Measurements from ENCODE around the gene PPHLN1.

PPHLN1 gene

DNA sequence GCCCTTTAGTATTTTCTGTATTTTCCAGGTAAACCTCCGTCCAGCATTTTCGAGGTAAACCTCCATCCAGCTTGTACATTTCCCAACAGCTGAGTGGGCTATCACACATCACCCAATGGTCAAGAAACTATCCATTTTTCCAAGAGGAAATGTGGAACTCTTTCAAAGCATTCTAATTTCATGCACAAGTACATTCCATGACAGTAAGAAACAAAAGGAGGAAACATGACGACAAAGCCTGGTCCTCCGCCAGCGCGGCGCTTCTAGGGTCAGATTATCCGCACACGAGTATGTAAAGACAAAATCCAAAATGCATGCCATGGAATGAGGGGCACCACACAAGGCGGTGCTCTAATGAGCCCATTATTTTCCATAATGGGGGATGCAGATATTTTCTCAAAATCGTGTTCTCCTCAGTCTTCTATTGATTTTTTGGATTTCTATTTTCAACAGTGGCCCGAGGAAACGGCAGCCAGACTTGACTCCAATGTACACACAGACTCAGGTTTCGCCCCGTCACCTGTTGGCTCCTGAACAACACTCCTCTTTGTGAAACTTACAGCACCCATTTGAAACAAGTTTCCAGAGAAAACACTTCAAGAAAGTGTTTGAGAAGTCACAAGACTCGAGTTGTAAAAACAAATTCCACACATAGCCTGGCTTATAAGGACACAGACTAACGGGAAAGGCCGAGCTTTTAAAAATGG, 156.2 kb downstream of the PPHLN1 start:
- no peaks in the 10 kb centered on the region for H3K36me3 ChIP-seq (ENCODE audit: insufficient read depth, low read length)
- H3K9ac ChIP-seq (ENCODE audit: low read depth, low read length): peak overlapping the region; percentile 81
- H3K4me1 ChIP-seq (ENCODE audit: insufficient read depth, low read length): peaks cover 26% of the 10 kb centered on the region
- no peaks in the 10 kb centered on the region for H3K9me3 ChIP-seq (ENCODE audit: control insufficient read depth, insufficient read depth, low read length)

DNA sequence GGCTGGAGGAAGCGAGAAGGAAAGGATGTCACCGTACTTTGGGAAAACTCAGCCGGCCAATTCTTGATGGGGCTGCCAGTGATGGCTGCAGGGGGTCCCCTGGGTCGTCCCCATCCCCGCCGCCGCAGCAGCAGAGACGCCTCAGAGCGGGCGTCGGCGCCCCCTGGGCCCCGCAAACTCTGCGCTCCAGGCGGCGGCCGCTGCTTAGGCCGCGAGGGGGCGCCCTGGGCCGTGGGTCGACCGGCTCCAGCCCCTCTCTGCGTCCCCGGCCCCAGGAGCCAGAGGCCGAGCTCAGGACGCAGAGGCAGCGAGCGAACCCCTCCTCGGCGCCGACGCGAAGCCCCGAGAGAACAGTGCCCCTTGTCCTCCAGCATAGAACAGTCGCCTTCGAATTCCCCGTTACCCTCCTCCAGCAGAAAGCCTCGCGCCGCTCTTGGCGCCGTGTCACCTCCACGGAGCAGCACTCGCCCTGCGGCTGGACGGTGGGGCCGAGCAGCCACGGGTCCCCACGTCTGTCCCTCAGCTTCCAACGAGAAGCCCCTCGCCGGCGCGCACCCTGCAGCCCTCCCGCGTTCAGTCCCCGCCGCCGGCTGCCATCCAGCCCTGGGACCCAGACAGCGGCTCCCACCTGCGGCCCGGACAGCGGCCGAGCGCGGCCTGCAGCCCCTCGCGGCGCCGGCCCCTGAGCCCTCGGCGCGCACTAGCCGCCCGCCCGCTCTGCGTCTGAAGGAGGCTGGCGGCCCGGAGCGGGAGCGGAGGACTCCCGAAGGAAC, 157.0 kb downstream of the PPHLN1 start:
- Histone ChIP-seq H3K4me1 (ENCODE audit: insufficient read depth, low read length) (peaks cover 29% of the 10 kb centered on the region), H3K9me3 (ENCODE audit: control insufficient read depth, insufficient read depth, low read length) (no peaks in the 10 kb centered on the region), H3K9ac (ENCODE audit: low read depth, low read length) (peak overlapping the region; percentile 81), H3K36me3 (ENCODE audit: insufficient read depth, low read length) (no peaks in the 10 kb centered on the region)

DNA sequence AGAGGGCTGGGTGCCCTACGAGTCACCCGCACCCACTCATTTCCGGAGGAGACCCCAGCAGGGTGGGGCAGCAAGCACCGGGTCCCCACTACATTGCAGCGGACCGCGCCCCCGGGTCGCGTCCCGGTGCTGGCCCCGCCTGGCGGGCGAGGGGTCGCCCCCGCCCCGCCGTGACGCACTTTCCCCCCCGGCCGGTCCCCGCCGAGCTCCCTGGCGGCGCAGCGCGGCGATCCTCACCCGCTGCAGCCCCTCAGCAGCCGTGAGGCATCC, 157.5 kb downstream of the PPHLN1 start:
- H3K36me3 ChIP-seq (ENCODE audit: insufficient read depth, low read length): no peaks in the 10 kb centered on the region
- H3K9me3 ChIP-seq (ENCODE audit: control insufficient read depth, insufficient read depth, low read length): no peaks in the 10 kb centered on the region
- H3K4me1 ChIP-seq (ENCODE audit: insufficient read depth, low read length): peaks cover 29% of the 10 kb centered on the region
- H3K9ac ChIP-seq (ENCODE audit: low read depth, low read length): peak overlapping the region; percentile 81

DNA sequence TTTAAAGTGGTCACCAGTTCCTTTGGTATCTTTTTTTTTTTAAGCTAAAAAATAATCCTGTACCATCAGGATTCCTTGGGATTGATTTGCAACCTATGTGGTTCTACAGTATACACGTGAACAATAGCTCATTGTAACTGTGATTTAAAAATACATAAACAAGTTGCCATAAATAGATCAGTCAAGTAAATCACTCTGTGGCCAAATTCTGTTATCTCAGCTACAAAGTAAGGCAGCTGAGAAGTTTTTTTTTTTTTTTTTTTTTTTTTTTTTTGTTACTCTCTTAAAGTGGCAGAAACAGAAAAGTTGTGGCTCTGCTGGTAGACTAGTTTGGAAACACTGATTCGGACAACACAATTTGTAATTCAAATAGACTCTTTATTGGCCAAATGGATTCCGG, 159.0 kb downstream of the PPHLN1 start:
- no peaks in the 10 kb centered on the region for H3K9me3 ChIP-seq (ENCODE audit: control insufficient read depth, insufficient read depth, low read length)
- H3K4me1 ChIP-seq (ENCODE audit: insufficient read depth, low read length): peaks cover 24% of the 10 kb centered on the region
- H3K9ac ChIP-seq (ENCODE audit: low read depth, low read length): no peak overlapping the region
- H3K36me3 ChIP-seq (ENCODE audit: insufficient read depth, low read length): no peaks in the 10 kb centered on the region

DNA sequence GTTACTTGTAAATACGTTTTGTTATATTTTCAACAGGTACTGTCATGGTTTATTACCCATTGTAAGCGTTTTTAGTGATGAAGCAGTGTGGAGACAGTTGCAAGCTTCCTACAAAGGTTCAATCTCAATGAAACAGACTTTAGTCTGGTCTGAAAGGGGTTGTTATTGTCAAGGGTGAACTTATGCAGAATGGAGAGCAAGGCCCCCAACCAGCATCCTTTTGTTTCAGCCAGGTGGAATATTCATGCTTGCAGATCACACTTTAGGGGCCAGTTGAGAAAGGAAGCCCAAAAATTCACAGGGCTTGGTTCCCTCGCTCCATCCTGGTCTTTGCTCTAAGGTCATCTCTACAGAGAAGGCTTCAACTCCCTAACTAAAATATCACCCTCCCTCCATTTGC, 159.9 kb downstream of the PPHLN1 start:
- Histone ChIP-seq H3K9me3 (ENCODE audit: control insufficient read depth, insufficient read depth, low read length) (no peaks in the 10 kb centered on the region), H3K36me3 (ENCODE audit: insufficient read depth, low read length) (no peaks in the 10 kb centered on the region), H3K9ac (ENCODE audit: low read depth, low read length) (no peak overlapping the region), H3K4me1 (ENCODE audit: insufficient read depth, low read length) (peaks cover 20% of the 10 kb centered on the region)

DNA sequence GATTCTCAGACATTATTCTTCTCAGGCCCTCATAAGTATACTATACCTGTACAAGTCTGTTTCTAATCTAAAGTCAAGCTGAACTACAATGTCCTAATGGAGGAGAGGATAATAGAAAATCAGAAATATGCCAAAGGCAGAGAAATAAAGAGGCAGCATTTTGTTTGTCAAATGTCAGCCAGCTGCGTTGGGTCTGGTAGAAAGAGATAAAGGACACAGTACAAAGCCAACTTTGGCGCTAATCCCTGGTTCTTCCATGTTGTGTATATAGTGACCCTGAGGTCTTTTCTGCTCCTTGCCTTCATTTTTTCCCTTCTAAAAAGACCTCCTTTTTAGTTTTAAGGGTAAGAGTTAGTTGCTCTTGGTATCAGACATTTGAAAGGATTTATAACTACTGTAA, 160.4 kb downstream of the PPHLN1 start:
- H3K4me1 ChIP-seq (ENCODE audit: insufficient read depth, low read length): peaks cover 14% of the 10 kb centered on the region
- no peak overlapping the region for H3K9ac ChIP-seq (ENCODE audit: low read depth, low read length)
- no peaks in the 10 kb centered on the region for H3K9me3 ChIP-seq (ENCODE audit: control insufficient read depth, insufficient read depth, low read length)
- H3K36me3 ChIP-seq (ENCODE audit: insufficient read depth, low read length): no peaks in the 10 kb centered on the region

DNA sequence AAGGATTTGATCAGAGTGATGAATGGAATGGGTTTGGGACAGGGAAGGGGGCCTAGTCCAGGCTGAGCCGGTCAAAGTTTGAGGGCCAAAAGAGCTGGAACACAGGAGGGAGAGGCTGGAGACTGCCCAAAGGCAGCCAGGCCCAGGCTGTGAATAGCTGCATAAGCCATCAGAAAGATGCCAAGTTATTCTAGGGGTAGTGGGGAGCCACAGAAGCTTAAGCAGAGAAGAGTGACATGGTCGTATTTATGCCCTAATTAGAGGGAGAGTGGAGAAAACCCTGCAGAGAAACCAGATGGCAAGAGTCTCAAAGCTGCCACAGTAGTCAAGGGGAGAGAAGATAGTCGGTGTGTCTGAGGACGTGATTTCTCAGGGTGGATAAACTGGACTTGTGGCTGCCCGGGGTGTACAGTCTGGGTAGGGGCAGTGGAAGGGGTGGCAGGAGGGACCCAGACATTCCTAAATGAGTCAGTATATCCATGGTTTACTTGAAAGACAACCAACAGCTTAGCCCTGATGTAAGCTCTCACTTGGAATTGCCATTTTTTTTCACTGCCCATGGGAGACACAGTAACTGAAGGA, 164.4 kb downstream of the PPHLN1 start:
- Histone ChIP-seq H3K36me3 (ENCODE audit: insufficient read depth, low read length) (no peaks in the 10 kb centered on the region), H3K4me1 (ENCODE audit: insufficient read depth, low read length) (peaks cover 14% of the 10 kb centered on the region), H3K9ac (ENCODE audit: low read depth, low read length) (no peak overlapping the region), H3K9me3 (ENCODE audit: control insufficient read depth, insufficient read depth, low read length) (no peaks in the 10 kb centered on the region)

Measured in ES-I3 (cell line).